Amniotic epithelial cell (primary cell): ENCODE results near the gene SRC.

ENCODE experiments used
- DNase-seq: peaks from one replicate; pipeline ENCODE4 v3.0.0-alpha.2; 2010; ENCODE audit warnings: low read depth

SRC gene

DNA sequence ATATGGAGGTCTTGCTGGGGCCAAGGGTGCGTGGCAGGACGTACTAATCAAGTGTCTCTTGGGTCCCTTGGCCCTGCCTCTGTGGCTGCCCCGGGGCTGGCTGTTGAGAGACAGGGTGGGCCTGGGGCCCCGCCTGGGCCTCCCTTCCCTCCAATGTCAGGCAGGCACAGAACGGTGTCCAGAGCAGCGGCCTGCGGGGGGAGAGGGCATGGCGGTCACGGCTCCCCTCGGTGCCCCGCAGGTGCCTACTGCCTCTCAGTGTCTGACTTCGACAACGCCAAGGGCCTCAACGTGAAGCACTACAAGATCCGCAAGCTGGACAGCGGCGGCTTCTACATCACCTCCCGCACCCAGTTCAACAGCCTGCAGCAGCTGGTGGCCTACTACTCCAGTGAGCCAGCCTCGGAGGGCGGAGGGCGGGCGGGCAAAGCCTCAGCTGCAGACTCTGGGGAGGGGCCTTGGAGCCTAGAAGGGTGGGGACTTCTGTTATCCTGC, 50.0 kb downstream of the SRC start:
- DNase-seq: no peak

DNA sequence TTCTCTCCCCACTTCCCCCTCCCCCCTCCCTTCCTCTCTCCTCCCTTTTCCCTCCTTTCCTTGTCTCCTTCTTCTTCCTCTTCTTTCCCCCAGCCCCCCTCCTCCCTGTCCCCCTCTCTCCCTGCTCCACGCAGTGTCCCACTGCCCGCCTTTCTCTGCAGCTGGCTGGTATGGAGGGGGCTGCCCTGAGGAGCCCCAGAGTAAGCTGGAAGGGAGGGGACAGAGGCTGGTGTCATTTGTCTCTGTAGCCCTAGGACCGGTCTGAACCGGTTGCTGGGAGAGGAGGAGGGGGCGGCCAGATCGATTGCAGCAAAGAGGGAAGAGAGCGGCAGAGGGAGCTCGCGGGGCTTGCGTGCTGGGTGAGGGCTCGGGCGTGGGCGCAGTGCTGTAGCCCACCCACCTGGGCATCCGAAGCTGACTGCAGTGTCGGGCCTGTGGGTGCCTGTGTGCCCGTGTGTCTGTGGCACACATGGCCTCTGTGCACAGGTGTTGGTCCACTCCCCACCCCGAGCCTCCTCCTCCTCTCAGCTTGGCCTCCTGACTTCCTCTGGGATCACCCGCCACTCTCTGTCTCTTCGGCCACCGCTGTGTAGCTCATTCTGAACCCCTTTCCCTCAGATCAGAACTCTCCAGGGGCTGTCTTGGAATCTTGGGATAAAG, 50.6 kb downstream of the SRC start:
- DNase-seq: no peak

DNA sequence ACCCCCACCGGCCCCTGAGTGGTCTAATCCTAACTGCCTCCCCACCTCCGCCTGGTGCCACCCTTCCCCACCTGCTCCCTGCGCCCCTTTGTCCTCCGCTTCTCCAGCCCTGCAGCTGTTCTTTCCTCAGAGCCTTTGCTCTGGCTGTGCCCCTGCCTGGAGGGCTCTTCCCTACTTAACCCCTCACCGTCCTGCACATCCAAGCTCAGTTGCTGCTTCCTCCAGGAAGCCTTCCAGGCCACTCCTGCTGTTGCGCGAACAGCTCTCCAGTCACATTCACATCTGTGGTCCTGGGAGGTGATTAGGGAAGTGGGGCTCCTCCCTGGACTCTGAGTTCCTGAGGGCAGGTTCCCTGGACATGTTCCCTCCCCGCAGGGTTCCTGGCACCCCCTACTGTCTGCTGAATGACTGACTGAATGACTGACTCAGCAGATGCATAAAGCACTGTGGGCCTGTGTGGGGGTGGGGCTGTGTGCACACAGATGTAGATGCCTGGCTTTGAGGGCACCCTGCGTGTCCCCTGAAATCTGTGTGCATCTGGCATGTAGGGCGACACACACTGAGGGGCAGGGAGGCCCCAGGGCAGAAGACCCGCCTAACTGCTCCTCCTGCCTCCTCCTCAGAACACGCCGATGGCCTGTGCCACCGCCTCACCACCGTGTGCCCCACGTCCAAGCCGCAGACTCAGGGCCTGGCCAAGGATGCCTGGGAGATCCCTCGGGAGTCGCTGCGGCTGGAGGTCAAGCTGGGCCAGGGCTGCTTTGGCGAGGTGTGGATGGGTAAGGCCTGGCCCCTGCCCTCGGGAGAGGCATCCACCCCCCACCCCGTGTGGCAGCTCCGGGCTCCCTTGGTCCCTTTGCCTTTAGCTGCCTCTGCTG, 51.4 kb downstream of the SRC start:
- DNase-seq: no peak

DNA sequence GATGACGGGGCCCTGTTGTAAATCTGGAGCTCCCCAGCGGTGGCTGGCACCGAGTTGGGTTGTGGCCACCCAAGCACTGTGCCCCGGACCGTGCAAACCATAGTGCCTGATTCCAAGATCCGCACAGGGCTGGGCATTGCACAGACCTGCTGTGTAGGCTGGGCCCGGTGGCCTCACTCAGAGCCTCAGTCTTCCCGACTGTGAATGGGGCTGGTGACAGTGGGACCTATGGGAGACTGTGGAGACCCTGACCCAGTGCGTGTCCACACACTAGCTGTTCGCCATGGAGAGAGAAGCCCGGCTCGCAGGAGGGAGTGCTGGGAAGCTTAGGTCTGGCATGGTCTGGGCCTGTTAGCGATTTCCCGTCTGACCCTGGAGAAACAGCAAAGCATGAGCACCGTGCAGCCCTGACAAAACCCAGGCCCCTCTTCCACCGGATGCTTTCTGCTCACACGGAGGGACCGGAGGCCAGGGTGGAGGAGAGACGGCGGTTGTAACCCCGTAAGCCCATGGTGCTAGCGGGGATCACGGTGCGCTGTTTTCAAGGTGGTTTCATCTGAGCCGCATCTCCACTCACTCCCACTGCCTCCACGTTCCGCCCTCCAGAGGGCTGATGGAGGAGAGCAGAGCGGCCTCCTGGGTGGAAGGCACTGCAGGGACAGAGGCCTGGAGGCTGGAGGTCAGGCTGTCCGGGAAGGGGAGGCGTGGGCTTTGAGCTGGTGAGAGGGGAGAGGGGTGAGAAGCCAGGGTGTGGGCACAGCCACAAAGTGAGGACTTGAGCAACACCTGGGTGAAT, 52.2 kb downstream of the SRC start:
- DNase-seq: no peak

DNA sequence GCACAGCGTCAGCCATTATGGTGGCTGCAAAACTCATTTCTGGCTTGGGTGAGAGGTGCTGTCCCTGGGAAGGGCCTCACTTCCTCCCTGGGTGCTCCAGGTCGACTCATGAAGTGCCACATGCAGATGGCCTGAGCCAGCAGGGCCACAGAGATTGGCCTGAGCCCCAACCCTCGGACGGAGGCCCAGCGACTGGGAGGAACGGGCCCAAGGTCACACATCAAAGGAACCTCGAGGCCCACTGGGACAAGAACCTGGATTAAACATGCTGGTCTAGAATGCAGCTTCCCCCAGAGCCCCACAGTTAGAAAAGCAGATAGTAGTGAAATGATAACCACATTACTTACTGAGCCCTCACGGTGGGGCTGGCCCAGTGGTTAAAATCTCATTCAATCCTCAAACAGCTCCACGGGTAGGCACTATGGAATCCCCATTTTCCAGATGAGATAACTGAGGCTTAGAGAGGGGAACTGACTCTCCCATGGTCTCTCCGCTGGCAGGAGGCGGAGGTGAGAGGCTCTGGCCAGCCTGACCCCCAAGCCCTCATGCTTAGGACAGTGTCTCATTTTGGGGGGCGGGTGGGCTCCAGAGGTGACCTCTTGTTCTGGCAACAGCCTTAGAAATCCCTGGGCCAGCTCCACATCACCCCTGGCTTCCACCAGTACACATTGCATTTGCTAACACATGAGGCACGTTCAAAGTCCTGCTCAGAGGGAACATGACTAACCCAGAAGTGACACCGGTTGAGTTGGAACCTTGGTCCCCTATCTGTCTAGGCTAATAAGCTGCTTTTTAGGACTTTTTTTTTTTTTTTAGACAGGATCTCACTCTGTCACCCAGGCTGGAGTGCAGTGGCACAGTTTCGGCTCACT, 53.0 kb downstream of the SRC start:
- DNase-seq: no peak

DNA sequence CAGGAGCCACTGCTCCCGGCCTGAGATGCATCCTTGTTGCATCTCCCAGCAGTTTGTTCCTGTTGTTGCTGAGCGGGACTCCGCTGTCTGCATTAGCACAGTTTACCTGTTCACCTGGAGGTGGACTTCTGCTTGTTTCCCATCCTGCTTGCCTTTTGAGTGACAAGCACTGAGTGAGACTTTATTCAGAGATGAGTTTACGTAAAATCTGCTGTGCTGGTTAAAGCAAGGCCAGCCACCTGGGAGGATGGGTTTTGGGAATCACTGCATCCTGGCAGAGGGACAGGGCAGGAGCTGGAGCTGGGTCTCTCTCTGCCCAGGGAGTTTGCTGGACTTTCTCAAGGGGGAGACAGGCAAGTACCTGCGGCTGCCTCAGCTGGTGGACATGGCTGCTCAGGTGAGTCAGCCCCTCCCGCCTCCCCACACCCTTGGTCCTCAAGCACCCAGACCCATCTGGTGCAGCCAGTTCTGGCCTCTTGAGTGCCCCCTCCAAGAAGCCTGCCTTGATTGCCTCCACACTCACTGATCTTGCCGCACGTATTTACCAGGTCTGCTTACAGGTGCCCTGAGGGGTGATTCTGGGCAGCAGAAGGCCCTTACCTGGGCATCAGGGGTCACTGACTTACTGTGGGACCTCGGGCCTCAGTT, 55.5 kb downstream of the SRC start:
- DNase-seq: no peak

DNA sequence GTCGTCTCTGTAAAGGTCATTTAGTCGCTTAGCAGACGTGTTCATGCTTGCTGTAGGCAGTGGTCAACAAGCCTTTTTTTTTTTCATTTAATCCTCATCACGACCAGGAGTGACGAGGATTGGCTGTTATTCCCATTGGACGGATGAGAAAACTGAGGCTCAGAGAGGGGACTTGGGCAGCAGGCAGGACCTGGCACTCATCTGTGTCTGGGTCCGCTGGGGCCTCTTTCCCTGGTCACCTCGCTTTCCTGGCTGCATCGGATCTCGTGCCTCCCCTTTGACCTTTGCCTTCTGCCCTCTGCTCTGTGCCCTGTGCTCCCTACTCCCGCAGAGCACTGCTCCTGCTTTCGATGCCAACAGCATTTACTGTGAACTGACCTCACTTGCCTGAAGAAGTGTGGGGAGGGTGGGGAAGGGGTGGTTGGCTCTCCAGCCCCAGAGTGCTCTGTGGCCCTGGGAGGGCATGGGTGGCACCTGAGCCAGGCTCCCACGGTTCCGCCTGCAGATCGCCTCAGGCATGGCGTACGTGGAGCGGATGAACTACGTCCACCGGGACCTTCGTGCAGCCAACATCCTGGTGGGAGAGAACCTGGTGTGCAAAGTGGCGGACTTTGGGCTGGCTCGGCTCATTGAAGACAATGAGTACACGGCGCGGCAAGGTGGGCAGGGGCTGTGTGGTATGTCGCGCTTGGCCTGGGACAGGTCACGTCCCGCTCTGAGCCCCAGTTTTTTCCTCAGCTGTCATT, 56.2 kb downstream of the SRC start:
- no peak for DNase-seq

DNA sequence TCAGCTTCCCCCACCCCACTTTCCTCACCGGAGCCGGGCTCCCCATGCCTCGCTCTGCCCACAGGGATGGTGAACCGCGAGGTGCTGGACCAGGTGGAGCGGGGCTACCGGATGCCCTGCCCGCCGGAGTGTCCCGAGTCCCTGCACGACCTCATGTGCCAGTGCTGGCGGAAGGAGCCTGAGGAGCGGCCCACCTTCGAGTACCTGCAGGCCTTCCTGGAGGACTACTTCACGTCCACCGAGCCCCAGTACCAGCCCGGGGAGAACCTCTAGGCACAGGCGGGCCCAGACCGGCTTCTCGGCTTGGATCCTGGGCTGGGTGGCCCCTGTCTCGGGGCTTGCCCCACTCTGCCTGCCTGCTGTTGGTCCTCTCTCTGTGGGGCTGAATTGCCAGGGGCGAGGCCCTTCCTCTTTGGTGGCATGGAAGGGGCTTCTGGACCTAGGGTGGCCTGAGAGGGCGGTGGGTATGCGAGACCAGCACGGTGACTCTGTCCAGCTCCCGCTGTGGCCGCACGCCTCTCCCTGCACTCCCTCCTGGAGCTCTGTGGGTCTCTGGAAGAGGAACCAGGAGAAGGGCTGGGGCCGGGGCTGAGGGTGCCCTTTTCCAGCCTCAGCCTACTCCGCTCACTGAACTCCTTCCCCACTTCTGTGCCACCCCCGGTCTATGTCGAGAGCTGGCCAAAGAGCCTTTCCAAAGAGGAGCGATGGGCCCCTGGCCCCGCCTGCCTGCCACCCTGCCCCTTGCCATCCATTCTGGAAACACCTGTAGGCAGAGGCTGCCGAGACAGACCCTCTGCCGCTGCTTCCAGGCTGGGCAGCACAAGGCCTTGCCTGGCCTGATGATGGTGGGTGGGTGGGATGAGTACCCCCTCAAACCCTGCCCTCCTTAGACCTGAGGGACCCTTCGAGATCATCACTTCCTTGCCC, 57.4 kb downstream of the SRC start:
- DNase-seq: no peak

DNA sequence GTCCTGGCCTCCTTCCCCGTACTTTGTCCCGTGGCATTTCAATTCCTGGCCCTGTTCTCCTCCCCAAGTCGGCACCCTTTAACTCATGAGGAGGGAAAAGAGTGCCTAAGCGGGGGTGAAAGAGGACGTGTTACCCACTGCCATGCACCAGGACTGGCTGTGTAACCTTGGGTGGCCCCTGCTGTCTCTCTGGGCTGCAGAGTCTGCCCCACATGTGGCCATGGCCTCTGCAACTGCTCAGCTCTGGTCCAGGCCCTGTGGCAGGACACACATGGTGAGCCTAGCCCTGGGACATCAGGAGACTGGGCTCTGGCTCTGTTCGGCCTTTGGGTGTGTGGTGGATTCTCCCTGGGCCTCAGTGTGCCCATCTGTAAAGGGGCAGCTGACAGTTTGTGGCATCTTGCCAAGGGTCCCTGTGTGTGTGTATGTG, 58.5 kb downstream of the SRC start:
- DNase-seq: no peak

DNA sequence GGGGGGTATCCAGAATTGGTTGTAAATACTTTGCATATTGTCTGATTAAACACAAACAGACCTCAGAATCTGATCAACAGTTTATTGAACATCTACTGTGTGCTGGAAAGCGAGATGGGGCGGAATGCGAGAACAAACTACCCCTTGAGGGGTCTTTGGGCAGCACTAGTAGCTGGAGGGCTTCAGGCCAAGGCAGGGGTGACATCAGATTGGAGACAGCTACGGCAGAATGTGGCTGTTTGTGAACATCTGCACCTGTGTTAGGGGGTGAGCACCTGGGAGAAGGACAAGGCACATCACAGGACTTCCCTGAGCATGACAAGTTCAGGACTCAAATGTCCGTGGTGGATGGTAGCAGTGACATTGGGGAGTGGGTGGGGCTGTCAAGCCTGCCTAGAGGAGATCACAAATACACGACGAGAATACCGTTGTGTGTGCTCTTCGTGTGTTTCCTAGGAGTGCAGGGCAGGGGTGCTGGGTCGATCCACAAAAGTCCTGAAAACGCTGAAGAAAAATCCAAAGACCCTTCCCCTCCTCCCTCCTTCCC, 59.5 kb downstream of the SRC start:
- no peak for DNase-seq

DNA sequence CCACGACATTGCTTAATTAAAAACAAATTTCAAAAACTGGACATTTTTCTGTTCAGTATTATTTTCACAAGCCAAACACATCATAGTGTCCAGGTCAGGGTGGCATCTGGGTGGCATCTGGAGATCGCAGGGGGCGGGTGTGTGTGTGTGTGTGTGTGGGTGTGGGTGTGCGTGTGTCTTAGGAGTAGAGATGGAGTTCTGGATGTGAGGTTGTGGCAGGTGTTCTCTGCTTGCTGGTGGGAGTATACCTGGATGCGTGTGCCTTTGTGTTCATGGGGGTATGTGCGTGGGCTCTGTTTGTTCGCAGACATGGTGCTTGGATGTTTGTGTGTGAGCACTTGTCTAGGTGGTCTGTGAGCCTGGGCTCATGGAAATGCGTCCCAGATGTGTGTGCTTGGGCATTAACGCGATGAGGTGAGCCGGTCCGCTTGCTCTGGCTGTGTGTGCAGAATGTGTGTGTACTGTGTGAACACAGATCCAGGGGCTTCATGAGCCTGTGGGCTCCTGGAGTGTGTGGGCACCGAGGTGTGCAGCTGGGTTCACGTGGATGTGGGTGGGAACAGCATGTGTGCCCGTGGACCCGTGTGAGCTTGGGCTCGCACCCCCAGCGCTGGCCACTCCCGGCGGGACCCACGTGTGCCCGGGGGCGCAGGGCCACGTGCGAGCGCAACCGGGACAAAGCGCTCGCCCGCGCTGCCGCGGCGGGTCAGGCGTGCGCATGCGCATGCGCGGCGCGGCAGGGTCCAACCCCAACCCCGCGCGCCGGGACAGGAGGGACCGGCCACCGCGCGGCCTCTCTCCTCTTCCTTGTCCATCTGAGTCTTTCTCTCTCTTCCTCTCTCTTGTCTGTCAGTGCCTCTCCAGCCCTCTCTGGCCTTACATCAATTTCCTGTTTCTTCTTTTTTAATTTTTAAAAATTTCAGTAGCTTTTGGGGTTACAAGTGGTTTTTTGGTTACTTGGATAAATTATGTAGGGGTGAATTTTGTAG, 60.4 kb downstream of the SRC start:
- DNase-seq: no peak

DNA sequence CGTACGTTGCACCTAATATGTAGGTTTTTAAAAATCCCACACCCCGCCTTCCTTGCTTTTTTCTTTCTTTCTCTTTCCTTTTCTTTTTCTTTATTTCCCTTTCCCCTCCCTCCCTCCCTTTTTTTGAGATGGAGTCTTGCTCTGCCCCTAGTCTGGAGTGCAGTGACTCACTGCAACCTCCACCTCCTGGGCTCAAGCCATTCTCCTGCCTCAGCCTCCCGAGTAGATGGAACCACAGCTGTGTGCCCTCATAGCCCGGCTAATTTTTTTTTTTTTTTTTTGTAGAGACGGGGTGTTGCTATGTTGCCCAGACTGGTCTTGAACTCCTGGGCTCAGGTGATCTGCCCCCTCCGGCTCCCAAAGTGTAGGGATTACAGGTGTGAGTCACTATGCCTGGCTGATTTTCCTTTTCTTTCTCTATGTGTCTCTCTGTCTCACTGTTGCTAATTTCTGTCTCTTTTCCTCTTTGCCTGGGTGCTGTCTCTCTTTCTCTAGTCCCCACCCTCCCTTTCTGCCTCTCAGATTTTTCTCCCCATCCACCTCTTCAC, 61.2 kb downstream of the SRC start:
- no peak for DNase-seq

DNA sequence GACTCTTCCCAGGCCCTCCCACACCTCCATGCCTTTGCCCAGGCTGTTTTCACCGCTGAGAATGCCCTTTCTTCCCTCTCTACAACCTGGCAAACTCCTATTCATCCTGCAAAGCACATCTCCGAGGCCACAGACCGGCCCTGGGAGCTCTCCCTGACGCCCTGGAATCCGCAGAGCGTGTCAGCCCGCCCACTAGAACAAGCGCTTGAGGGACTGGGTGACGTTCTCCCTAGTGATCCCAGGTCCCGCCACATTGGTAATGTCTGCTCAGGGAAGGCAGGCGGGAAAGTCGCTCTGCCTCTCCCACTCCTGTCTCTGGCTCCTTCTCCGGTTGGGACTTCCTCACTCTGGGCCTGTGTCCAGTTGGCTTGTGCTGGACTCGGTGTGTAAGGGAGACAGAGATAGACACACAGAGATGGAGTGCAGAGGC, 61.6 kb downstream of the SRC start:
- DNase-seq: no peak

DNA sequence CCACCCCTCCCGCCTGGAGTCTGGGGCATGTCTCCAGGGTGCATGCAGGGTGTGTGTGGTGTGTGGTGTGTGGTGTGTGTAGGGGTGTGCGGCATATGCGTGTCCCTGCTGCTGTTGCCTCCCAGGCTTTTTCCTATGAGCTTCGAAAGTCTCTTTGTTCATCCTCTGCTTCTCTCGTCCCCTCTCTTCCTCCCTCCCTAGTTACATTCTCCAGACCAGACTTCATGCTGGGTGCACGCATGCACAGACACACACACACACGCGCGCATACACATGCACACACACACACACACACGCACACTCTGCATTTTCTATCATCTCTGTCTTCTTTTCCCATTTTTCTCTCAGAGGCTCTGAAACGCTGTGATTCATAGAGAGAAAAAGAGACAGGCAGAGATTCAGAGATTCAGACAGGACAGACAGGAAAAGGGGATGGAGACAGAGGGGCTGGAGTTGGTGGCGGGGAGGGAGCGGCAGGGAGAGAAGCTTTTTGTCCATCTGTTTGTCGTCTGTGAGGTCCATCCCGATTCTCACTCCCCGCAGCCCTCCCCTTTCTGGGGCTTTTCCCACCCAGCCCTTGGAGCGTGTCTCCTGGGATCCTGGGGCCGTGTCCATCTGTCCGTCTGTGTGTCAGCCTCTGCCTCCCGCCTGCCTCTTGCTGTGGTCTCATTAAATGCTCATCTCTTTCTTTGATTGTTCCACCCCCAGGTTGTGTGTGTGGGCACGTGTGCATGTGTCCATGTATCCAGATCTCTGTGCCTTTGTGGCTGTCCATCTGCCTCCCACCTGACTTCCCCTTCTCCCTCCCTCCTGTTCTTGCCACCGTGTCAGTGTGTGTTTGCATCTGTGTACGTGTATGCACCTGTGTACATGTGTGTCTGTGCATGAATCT, 62.6 kb downstream of the SRC start:
- no peak for DNase-seq

DNA sequence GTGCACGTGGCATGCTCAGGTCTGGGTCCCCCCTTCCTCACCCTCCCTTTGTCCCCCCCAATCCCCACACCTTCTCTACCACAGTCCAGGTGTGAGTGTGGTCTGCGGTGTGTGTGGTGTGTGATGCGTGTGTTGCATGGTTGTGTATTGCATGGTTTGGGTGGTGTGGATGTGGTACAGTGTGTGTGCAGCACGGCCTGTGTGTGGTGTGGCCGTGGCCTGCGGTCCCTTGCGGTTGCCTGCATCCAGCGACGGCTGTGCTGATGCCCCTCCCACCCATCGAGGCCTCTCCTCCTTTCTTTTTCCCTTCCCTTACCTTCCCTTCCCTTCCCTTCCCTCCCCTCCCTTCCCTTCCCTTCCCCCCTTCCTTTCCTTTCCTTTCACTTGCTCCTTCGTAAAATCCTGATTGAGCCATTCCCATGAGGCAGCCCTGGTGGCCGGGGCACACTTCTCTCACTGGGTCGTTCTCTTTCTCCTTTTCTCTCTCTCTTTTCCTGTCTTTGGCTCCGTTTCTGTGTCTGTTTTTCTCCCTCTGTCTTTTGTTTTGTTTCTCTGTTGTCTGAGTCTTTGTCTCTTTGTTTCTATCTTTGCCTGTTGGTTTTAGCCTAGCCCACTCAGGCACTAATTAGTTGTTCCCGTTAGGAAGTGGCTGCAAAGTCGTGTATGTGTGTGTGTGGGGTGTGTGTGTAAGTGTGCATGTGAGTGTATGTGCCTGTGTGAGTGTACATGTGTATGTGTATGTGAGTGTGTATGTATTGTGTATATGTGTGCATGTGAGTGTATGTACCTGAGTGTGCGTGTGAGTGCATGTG, 65.7 kb downstream of the SRC start:
- no peak for DNase-seq

DNA sequence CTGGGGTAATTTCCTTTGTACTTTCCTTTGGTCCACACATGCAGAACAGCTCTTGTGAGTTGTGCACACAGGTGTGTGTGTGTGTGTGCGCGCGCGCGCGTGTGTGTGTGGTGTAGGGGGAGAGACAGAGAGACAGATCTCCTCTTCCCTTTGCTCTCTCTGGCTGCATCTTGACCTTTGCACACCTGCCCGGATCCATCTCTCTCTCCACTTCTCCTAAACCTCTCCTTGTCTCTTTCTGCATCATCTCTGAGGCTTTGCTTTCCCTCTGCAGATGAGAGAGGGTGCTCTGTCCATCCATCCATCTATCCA, 67.0 kb downstream of the SRC start:
- DNase-seq: no peak
